ENCODE measurements around the gene KY. TPM values are rescaled to one million over a fixed set of nuclear protein-coding genes. Genes with fewer than 3 reads are reported as not detected.

Gene KY
- total RNA-seq, 1 donor from 2014 or later = not detected

DNA sequence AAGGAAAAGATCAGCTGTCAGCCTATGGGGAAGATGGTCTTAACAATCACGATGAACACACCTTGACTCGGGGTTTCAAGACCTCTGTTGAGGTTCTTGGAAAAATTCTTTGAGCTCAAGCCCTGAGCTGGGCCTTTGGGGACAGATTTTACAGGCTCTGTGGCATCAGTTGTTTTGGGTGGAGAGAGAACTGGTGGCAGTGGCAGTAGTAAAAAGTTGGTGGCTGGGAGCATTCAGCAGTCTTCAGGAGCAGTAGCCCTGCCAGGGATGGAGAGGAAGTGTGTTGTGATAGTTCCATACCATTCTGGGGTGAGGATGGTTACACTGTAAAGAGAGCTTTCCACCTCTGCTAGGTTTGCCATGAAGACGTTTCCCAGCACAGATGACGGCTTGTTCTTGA, 4.9 kb upstream of the KY start:
- Mint-ChIP-seq H3K4me3 (no peak overlapping the region), H3K9me3 (no peaks in the 10 kb centered on the region), H3K27me3 (ENCODE audit: low read depth) (peaks cover 89% of the 10 kb centered on the region), H3K27ac (no peak overlapping the region), H3K4me1 (peaks cover 2% of the 10 kb centered on the region), H3K36me3 (no peaks in the 10 kb centered on the region)
- TF ChIP-seq, protein P1, sequence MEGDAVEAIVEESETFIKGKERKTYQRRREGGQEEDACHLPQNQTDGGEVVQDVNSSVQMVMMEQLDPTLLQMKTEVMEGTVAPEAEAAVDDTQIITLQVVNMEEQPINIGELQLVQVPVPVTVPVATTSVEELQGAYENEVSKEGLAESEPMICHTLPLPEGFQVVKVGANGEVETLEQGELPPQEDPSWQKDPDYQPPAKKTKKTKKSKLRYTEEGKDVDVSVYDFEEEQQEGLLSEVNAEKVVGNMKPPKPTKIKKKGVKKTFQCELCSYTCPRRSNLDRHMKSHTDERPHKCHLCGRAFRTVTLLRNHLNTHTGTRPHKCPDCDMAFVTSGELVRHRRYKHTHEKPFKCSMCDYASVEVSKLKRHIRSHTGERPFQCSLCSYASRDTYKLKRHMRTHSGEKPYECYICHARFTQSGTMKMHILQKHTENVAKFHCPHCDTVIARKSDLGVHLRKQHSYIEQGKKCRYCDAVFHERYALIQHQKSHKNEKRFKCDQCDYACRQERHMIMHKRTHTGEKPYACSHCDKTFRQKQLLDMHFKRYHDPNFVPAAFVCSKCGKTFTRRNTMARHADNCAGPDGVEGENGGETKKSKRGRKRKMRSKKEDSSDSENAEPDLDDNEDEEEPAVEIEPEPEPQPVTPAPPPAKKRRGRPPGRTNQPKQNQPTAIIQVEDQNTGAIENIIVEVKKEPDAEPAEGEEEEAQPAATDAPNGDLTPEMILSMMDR (IDR thresholded peaks at IDR 0.05; ENCODE audit: unreplicated experiment) = no peak
- peak in 1 of 2 experiments; percentile 9 for DNase-seq (ENCODE audit: low spot score in 2 of 2, unreplicated experiment in 2 of 2)

DNA sequence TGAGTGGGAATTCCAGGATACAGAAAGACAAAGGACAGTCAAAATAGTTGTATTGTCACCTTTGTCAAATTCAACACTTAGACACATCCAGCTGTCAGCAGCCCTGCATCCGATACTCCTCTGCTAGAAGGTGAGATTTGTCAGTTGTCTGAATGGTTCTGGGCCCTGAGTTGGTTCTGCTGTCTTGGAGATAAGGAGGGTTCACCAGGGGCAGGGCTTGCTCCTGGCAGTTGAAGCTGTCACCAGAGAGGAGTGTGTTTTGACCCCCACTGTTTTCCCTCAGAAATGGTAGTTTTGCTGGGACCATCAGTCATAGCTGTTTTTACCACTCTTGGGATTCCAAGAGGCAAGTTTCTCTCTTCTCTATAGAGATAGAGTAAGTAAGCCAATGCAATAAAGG, 3.2 kb upstream of the KY start:
- TF ChIP-seq, protein P1 (IDR thresholded peaks at IDR 0.05; ENCODE audit: unreplicated experiment) = no peak
- peaks cover 4% of the 10 kb centered on the region for H3K4me1 Mint-ChIP-seq
- no peaks in the 10 kb centered on the region for H3K36me3 Mint-ChIP-seq
- peaks cover 90% of the 10 kb centered on the region for H3K27me3 Mint-ChIP-seq (ENCODE audit: low read depth)
- no peak overlapping the region for H3K4me3 Mint-ChIP-seq
- no peak overlapping the region for H3K27ac Mint-ChIP-seq
- no peaks in the 10 kb centered on the region for H3K9me3 Mint-ChIP-seq
- DNase-seq (ENCODE audit: low spot score in 2 of 2, unreplicated experiment in 2 of 2) = peak in 1 of 2 experiments; percentile 10

DNA sequence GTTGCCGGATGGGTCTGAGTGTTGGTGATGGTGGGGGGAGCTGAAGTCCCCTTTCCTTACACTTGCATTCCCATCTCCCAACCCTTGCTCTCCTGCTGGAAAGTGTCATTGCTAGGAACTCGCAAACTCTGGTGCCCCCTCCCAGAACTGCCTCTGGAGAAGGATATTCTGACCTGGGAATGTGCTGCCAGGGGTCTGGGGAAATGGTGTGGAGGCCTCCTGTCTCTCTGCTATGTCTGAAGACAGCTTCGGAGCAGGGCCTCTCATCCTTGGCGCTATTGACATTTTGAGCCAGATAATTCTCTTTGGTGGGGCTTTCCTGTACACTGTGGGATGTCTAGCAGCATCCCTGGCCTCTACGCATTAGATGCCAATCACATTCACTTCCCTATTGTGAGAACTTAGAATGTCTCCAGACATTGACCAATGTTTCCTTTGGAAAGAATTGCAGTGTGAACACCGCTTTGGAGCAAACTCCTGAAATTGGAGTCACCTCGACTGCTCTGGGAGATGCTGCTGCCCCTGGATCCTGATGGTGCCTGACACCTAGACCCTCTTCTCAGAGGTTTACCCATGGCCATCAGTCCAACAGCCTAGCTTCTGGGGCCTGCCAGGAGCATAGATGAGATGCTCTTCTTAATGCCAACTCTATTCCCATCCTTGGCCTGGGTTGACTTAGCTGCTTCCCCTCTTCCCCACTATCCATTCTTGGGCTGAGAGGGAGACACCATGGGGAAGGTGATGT, 2.2 kb upstream of the KY start:
- peak in 1 of 2 experiments; percentile 16 for DNase-seq (ENCODE audit: low spot score in 2 of 2, unreplicated experiment in 2 of 2)
- Mint-ChIP-seq H3K27me3 (ENCODE audit: low read depth) (peaks cover 90% of the 10 kb centered on the region), H3K36me3 (no peaks in the 10 kb centered on the region), H3K27ac (no peak overlapping the region), H3K4me3 (no peak overlapping the region), H3K9me3 (no peaks in the 10 kb centered on the region), H3K4me1 (peaks cover 4% of the 10 kb centered on the region)
- TF ChIP-seq, protein P1 (IDR thresholded peaks at IDR 0.05; ENCODE audit: unreplicated experiment) = no peak

DNA sequence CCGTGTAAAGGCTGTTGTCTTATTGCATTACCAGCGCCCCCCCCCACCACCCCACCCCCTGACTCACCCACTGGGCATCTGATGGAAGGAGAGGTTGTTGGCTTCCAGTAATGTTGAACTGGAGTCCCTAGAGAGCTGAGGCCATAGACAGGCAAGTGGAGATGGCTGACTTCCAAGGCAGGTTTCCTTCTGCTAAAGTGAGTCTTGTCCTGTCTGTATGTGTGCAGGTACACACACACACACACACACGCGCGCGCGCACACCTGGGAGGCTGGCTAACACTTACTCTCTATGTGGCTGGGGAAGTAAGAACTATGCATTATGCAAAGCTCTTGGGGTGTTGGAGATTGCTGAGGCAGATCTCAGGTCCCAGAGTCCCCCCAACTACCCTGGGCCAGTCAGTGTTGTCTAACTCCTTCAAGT, 1.6 kb upstream of the KY start:
- Mint-ChIP-seq H3K4me3 (no peak overlapping the region), H3K36me3 (no peaks in the 10 kb centered on the region), H3K4me1 (peaks cover 4% of the 10 kb centered on the region), H3K27ac (no peak overlapping the region), H3K27me3 (ENCODE audit: low read depth) (peaks cover 95% of the 10 kb centered on the region), H3K9me3 (no peaks in the 10 kb centered on the region)
- TF ChIP-seq, protein P1 (IDR thresholded peaks at IDR 0.05; ENCODE audit: unreplicated experiment) = no peak
- DNase-seq (ENCODE audit: low spot score in 2 of 2, unreplicated experiment in 2 of 2) = peak in 1 of 2 experiments; percentile 22

DNA sequence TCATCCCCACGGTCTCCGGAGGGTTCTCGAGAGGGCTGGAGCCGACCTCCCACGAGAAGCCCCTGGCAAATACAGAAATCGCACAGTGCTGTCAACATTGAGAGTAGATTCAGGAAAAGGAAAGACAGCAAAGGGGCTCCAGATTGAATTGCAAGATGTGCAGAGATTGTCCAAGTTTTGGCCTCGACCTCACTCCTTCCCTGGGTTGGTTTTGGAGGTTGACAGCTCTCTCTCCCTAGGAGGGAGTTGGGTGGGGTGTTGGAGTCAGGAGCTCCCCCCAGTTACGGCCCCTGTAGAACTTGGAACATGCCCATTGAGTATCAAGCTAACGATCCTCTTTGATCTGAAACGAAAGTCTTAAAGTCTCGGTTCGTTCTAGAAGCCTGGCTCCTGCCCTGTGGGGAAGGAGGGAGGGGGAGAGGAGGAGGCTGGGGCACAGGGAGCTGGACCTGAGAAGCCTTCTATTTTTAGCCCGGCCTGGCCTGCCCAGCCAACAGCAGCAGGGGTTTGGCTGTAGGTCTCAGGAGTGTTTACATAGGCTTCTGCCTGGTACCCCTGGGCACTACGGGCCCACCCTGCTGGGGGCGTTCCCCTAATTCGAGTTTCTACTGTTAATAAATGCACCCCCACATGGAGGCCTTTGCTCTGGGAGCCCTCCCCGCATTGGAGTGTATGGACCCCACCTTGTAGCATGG, 672 bp upstream of the KY start:
- Mint-ChIP-seq H3K27me3 (ENCODE audit: low read depth) (peaks cover 99% of the 10 kb centered on the region), H3K4me1 (peaks cover 4% of the 10 kb centered on the region), H3K9me3 (no peaks in the 10 kb centered on the region), H3K36me3 (no peaks in the 10 kb centered on the region), H3K4me3 (peak overlapping the region; percentile 58), H3K27ac (no peak overlapping the region)
- TF ChIP-seq, protein P1 (IDR thresholded peaks at IDR 0.05; ENCODE audit: unreplicated experiment) = no peak
- peak in 1 of 2 experiments; percentile 34 for DNase-seq (ENCODE audit: low spot score in 2 of 2, unreplicated experiment in 2 of 2)

Measured in mesothelial cell of epicardium (in vitro differentiated cells).